Gastroesophageal sphincter (tissue), 3 donors: ENCODE results near the gene GUCY1A1.

Experiments used
- EP300 ChIP-seq: sonication (generic); formaldehyde crosslinking; IDR thresholded peaks from one replicate; pipeline ENCODE4 v1.6.1; 2017; ENCODE audit warnings: antibody characterized with exemption, mild to moderate bottlenecking
- POLR2A ChIP-seq, 2 donors: fragments of 450-650 bp; IDR thresholded peaks; one replicate each; pipeline ENCODE4 v1.6.1; 2017; ENCODE audit warnings: antibody characterized with exemption in 2 of 2, mild to moderate bottlenecking in 2 of 2, moderate library complexity in 1 of 2
- TF ChIP-seq, protein P1 (sequence below), 4 experiments: fragments of 200-600 bp in 2 of 4; fragments of 450-650 bp in 2 of 4; sonication (generic) in 1 of 4; IDR thresholded peaks; one replicate each; pipeline ENCODE4 v1.5.1; 2017 to 2019; ENCODE audit warnings: antibody characterized with exemption in 4 of 4, mild to moderate bottlenecking in 2 of 4, moderate library complexity in 2 of 4

DNA sequence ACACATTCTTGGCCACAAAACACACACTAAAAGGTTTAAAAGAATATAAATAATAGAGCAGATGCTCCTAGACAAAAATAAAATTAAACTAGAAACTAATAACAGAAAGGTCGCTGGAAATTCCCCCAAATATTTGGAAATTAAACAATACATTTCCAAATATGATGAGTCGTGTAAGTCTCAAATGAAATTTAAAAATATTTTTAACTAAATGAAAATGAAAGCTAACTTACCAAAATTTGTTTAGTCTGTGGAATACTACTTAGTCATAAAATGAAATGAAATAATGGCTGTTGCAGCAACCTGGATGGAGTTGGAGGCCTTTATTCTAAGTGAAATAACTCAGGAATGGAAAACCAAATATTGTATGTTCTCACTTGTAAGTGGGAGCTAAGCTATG is 20.6 kb upstream of the GUCY1A1 start:
- TF ChIP-seq EP300, result no peak
- TF ChIP-seq, protein P1, sequence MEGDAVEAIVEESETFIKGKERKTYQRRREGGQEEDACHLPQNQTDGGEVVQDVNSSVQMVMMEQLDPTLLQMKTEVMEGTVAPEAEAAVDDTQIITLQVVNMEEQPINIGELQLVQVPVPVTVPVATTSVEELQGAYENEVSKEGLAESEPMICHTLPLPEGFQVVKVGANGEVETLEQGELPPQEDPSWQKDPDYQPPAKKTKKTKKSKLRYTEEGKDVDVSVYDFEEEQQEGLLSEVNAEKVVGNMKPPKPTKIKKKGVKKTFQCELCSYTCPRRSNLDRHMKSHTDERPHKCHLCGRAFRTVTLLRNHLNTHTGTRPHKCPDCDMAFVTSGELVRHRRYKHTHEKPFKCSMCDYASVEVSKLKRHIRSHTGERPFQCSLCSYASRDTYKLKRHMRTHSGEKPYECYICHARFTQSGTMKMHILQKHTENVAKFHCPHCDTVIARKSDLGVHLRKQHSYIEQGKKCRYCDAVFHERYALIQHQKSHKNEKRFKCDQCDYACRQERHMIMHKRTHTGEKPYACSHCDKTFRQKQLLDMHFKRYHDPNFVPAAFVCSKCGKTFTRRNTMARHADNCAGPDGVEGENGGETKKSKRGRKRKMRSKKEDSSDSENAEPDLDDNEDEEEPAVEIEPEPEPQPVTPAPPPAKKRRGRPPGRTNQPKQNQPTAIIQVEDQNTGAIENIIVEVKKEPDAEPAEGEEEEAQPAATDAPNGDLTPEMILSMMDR (IDR thresholded peaks at IDR 0.05), result no peak
- no peak for TF ChIP-seq POLR2A (IDR thresholded peaks at IDR 0.05)
